ENCODE measurements around the gene ARHGEF33.

The ARHGEF33 gene

GRCh38 chr2:39024833-39025232 lies 135.2 kb downstream of the ARHGEF33 start:
- TF ChIP-seq CTCF (IDR thresholded peaks at IDR 0.05; ENCODE audit: insufficient read depth, low read length, poor library complexity, severe bottlenecking): no peak
- Histone ChIP-seq H3K36me3 (ENCODE audit: control insufficient read depth, insufficient read depth, low read length) (no peaks in the 10 kb centered on the region; the same call in none of the 2 replicates), H3K27me3 (replicated peaks; ENCODE audit: control insufficient read depth, insufficient read depth, low read length) (no peaks in the 10 kb centered on the region), H3K4me3 (replicated peaks; ENCODE audit: low read depth, low read length) (no peak overlapping the region)
- no peak for DNase-seq (ENCODE audit: extremely low read depth, insufficient read length)

Data from GM06990 (cell line).